Peyer's patch (tissue), 4 donors: ENCODE measurements around the gene STMN3.

ENCODE experiments used
- POLR2A ChIP-seq, 2 donors: fragments of 450-650 bp; IDR thresholded peaks; one replicate each; pipeline ENCODE4 v1.5.1; 2017; ENCODE audit warnings: antibody characterized with exemption in 2 of 2, mild to moderate bottlenecking in 2 of 2, moderate library complexity in 2 of 2
- TF ChIP-seq, protein P1 (sequence below), 6 experiments: fragments of 450-650 bp in 4 of 6; fragments of 200-600 bp in 2 of 6; sonication (generic) in 1 of 6; IDR thresholded peaks; one replicate each; pipeline ENCODE4 v1.5.1; 2017 to 2019; ENCODE audit warnings: antibody characterized with exemption in 6 of 6, mild to moderate bottlenecking in 3 of 6, moderate library complexity in 1 of 6

DNA sequence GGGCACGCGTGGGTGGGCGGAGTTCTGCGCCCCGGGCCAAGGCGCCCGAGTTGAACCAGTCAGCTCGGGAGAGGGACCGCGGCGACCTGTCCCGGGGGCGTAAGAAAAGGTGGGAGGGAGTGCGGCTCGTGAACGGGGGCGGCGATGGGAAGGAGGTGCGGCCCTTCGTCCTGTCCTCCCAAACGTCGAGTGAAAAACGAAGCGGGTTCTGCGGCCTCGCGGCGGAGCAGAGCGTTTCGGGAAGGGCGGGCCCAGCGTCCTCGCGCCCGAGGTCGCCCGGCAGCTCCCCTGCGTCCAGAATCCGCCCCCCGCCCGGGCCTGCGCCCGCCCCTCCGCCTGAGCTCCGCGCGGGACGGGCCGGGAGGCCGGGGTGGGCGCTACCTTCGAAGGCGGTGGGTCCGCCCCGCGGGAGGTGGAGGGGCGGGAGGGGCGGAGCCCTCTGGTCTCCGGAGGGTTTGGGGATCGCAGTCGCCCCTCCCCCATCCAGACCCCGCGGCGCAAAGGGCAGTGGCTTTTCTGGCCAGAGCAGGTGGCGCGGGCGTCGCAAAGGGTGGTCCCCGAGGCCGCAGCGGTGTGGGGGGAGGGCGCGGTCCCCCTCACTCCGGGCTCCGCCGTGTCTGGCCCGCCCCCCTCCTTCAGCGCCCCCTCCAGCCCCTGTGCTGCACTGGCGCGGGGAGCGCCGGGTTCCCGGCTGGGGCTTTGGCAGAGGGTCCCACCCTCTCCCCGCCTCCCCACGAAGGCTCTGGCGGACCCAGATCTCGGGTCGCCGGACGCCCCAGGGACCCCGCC lies 838 bp downstream of the STMN3 start:
- TF ChIP-seq, protein P1, sequence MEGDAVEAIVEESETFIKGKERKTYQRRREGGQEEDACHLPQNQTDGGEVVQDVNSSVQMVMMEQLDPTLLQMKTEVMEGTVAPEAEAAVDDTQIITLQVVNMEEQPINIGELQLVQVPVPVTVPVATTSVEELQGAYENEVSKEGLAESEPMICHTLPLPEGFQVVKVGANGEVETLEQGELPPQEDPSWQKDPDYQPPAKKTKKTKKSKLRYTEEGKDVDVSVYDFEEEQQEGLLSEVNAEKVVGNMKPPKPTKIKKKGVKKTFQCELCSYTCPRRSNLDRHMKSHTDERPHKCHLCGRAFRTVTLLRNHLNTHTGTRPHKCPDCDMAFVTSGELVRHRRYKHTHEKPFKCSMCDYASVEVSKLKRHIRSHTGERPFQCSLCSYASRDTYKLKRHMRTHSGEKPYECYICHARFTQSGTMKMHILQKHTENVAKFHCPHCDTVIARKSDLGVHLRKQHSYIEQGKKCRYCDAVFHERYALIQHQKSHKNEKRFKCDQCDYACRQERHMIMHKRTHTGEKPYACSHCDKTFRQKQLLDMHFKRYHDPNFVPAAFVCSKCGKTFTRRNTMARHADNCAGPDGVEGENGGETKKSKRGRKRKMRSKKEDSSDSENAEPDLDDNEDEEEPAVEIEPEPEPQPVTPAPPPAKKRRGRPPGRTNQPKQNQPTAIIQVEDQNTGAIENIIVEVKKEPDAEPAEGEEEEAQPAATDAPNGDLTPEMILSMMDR (IDR thresholded peaks at IDR 0.05), result no peak
- TF ChIP-seq POLR2A (IDR thresholded peaks at IDR 0.05), result no peak
